ENCODE measurements around the gene HOXA5.

The HOXA5 gene

DNA sequence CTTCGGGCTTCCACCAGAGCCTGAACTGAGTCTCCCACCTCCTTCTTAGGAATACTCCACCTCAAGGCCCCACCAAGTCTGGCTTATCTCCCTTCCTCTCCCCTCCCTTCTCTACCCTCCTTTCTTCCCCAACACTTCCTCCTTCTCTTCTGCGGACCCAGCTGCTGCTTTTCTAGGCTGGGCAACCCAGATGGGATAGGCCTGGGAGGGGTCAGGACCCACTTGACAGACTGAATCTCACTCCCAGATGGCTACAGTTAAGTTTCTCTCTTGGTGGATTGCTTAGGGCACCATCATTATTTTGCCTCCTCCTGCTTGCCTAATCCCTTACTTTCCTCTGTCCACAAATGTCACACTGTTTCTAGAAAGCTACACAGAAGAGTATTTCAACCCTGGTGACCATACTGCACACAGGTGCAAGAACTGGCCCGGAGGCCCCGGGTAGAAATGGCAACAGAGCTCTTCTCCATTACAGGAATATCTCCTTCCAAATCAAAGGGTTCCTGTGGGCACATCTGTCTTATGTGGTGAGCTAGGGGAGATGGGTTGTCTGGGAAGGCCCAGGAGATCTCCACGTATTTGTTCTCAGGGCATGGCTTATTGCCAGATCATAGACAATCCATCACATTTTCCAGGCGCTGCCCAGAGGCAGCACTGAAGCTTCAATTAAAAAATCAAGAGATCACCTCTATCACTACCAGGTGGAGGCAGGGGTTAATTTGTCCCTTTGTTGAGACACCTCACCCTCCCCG lies 46.7 kb upstream of the HOXA5 start:
- Histone ChIP-seq H3K36me3 (ENCODE audit: insufficient read depth) (no peaks in the 10 kb centered on the region), H3K27ac (no peak overlapping the region), H3K9ac (no peak overlapping the region), H3K4me1 (ENCODE audit: low read depth, poor library complexity, severe bottlenecking) (peaks cover 8% of the 10 kb centered on the region), H2AFZ (ENCODE audit: low read depth) (no peak overlapping the region), H3K4me3 (IDR thresholded peaks at IDR 0.05; ENCODE audit: insufficient read depth, low read depth, low read length) (no peak overlapping the region), H3K79me2 (ENCODE audit: insufficient read depth, low read depth) (no peaks in the 10 kb centered on the region), H4K20me1 (ENCODE audit: insufficient read depth) (no peaks in the 10 kb centered on the region), H3K27me3 (ENCODE audit: insufficient read depth, low read depth) (peaks cover 12% of the 10 kb centered on the region; the same call in 1 of the 2 replicates), H3K4me2 (no peak overlapping the region)
- TF ChIP-seq, protein P1, sequence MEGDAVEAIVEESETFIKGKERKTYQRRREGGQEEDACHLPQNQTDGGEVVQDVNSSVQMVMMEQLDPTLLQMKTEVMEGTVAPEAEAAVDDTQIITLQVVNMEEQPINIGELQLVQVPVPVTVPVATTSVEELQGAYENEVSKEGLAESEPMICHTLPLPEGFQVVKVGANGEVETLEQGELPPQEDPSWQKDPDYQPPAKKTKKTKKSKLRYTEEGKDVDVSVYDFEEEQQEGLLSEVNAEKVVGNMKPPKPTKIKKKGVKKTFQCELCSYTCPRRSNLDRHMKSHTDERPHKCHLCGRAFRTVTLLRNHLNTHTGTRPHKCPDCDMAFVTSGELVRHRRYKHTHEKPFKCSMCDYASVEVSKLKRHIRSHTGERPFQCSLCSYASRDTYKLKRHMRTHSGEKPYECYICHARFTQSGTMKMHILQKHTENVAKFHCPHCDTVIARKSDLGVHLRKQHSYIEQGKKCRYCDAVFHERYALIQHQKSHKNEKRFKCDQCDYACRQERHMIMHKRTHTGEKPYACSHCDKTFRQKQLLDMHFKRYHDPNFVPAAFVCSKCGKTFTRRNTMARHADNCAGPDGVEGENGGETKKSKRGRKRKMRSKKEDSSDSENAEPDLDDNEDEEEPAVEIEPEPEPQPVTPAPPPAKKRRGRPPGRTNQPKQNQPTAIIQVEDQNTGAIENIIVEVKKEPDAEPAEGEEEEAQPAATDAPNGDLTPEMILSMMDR (conservative IDR thresholded peaks at IDR 0.05; ENCODE audit: low read depth, low read length), result no peak

DNA sequence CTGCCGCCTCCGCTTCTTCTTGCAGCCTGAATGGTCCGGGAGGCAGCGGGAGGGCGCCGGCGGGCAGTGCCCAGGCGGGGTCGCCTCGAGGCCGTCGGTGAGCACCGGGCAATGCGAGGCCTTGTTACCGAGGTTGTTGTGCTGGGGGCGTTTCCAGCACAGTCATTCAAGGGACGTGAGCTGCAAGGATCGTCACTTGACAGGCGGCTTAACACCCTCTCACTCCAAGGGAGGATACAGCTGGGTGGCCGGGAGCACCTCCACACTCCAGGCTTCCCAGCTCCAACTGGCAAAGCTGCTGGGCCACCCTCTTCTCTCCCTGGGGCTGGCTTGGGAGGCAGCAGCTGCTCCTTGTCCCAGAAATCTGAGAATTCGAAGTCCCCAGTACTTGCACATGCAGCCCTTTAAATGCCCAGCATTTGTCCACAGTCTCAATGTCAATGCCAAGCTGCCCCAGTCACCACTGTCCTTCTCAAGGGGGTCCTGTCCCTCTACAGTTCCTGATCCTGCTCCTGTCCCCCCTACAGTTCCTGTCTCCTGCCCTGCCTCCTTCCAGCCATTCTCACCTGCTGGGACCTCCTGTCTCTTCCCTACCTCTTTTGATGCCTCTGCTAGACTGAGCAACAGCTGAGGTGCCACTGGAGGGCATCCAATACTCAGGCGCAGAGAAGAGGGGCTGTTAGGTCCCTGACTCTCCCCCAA lies 46.0 kb upstream of the HOXA5 start:
- Histone ChIP-seq H3K4me1 (ENCODE audit: low read depth, poor library complexity, severe bottlenecking) (peaks cover 8% of the 10 kb centered on the region), H4K20me1 (ENCODE audit: insufficient read depth) (no peaks in the 10 kb centered on the region), H3K27ac (no peak overlapping the region), H3K4me2 (no peak overlapping the region), H3K9ac (no peak overlapping the region), H3K27me3 (ENCODE audit: insufficient read depth, low read depth) (peaks cover 12% of the 10 kb centered on the region; the same call in 1 of the 2 replicates), H3K4me3 (IDR thresholded peaks at IDR 0.05; ENCODE audit: insufficient read depth, low read depth, low read length) (no peak overlapping the region), H3K36me3 (ENCODE audit: insufficient read depth) (no peaks in the 10 kb centered on the region), H2AFZ (ENCODE audit: low read depth) (no peak overlapping the region), H3K79me2 (ENCODE audit: insufficient read depth, low read depth) (no peaks in the 10 kb centered on the region)
- TF ChIP-seq, protein P1 (conservative IDR thresholded peaks at IDR 0.05; ENCODE audit: low read depth, low read length), result no peak

DNA sequence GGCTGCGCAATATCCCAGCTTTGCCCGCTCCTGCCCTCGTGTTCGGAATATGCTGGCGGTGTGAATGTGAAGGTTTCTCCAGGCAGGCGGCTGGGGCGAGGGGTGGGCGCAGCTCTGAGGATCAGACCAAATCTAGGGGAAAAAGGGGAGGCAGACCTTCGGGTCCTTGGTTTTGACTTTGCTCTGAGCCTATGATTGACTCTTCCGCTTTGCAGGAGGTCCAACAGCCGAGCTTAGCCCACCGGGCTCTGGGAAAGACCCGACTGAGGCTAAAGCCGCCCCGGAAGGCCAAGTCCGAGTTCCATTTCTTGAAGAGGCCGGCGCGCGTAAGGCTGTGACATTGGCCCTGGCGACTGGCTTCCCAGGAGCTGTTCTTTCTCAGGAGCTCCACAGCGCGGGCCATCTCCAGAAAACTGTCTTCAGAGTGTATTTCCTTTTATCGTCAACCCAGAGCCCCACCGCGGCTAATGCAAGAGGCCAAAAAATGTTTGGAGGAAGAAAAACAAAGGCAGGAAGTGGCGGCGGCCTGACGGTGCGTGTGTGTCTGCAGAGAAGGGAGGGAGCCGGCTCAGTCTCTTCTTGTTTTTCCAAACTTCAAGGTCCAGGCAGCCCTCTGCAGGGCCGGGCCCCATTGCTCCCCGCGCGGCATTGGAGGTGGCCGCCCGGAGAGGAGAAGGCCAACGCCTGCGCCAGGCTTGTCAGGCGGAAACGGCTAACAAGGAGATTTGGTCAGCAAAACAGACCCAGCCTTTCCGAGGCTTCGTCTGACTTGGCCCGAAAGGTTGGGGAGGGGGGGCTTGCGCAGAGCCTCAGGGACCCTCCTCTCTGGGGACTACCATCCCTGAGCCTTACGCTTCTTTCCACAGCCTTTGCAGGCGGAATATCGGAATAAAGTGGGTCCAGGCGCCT lies 45.2 kb upstream of the HOXA5 start:
- Histone ChIP-seq H3K4me3 (IDR thresholded peaks at IDR 0.05; ENCODE audit: insufficient read depth, low read depth, low read length) (no peak overlapping the region), H4K20me1 (ENCODE audit: insufficient read depth) (no peaks in the 10 kb centered on the region), H3K27me3 (ENCODE audit: insufficient read depth, low read depth) (peaks cover 12% of the 10 kb centered on the region; the same call in 1 of the 2 replicates), H3K4me1 (ENCODE audit: low read depth, poor library complexity, severe bottlenecking) (peaks cover 8% of the 10 kb centered on the region), H2AFZ (ENCODE audit: low read depth) (no peak overlapping the region), H3K36me3 (ENCODE audit: insufficient read depth) (no peaks in the 10 kb centered on the region), H3K4me2 (no peak overlapping the region), H3K79me2 (ENCODE audit: insufficient read depth, low read depth) (no peaks in the 10 kb centered on the region), H3K27ac (no peak overlapping the region), H3K9ac (no peak overlapping the region)
- TF ChIP-seq, protein P1 (conservative IDR thresholded peaks at IDR 0.05; ENCODE audit: low read depth, low read length), result no peak

Data from KMS-11 (cell line).